H9 (cell line): ENCODE measurements around the gene ADCK2. TPM values are rescaled to one million over a fixed set of nuclear protein-coding genes. Genes with fewer than 3 reads are reported as not detected.

Source experiments
- DNase-seq: peaks from one replicate; pipeline ENCODE4 v3.0.0-alpha.2; 2017
- H2AFZ ChIP-seq: one replicate; pipeline ENCODE4 v1.6.1; 2013; ENCODE audit warnings: mild to moderate bottlenecking, low read length, control low read depth, moderate library complexity
- H2AK5ac ChIP-seq: 2 replicates; pipeline ENCODE4 v1.6.1; 2013; ENCODE audit warnings: low read length, control low read depth, mixed read lengths; ENCODE audit not compliant: insufficient read length
- H2BK120ac ChIP-seq: one replicate; pipeline ENCODE4 v1.6.1; 2013; ENCODE audit warnings: low read depth, mild to moderate bottlenecking, low read length, control low read depth, inconsistent platforms; ENCODE audit not compliant: poor library complexity, severe bottlenecking
- H2BK12ac ChIP-seq: 2 replicates; pipeline ENCODE4 v1.6.1; 2013; ENCODE audit warnings: low read length, control low read depth, mixed read lengths, low read depth; ENCODE audit not compliant: insufficient read length
- H2BK15ac ChIP-seq: 2 replicates; pipeline ENCODE4 v1.6.1; 2013; ENCODE audit warnings: low read depth, low read length, control low read depth
- H2BK20ac ChIP-seq: one replicate; pipeline ENCODE4 v1.6.1; 2013; ENCODE audit warnings: low read depth, mild to moderate bottlenecking, low read length, control low read depth, inconsistent platforms; ENCODE audit not compliant: poor library complexity, severe bottlenecking
- H2BK5ac ChIP-seq: 2 replicates; pipeline ENCODE4 v1.6.1; 2013; ENCODE audit warnings: low read length, control low read depth, mixed read lengths; ENCODE audit not compliant: insufficient read length
- H3K14ac ChIP-seq: 2 replicates; pipeline ENCODE4 v1.6.1; 2013; ENCODE audit warnings: low read length, control low read depth; ENCODE audit not compliant: insufficient read depth
- H3K18ac ChIP-seq: 2 replicates; pipeline ENCODE4 v1.6.1; 2013; ENCODE audit warnings: low read depth, mild to moderate bottlenecking, mixed read lengths, low read length, control low read depth; ENCODE audit not compliant: insufficient read length
- H3K23ac ChIP-seq: 2 replicates; pipeline ENCODE4 v1.6.1; 2013; ENCODE audit warnings: low read length, control low read depth, mixed read lengths, low read depth; ENCODE audit not compliant: insufficient read length
- H3K23me2 ChIP-seq: 2 replicates; pipeline ENCODE4 v1.6.1; 2013; ENCODE audit warnings: low read depth, mild to moderate bottlenecking, mixed read lengths, low read length, control low read depth; ENCODE audit not compliant: insufficient read length, poor library complexity, severe bottlenecking
- H3K27ac ChIP-seq: 2 replicates; pipeline ENCODE4 v1.5.1; 2013; ENCODE audit warnings: low read length, control low read depth, mixed read lengths, low read depth; ENCODE audit not compliant: insufficient read length
- H3K27me3 ChIP-seq: 2 replicates; pipeline ENCODE4 v1.6.1; 2013; ENCODE audit warnings: low read length, control low read depth, inconsistent platforms; ENCODE audit not compliant: insufficient read depth
- H3K4ac ChIP-seq: 2 replicates; pipeline ENCODE4 v1.6.1; 2013; ENCODE audit warnings: low read depth, mild to moderate bottlenecking, control low read depth, inconsistent platforms, low read length, moderate library complexity
- H3K4me1 ChIP-seq: 2 replicates; pipeline ENCODE4 v1.6.1; 2013; ENCODE audit warnings: low read length, control low read depth, inconsistent platforms; ENCODE audit not compliant: insufficient read depth
- H3K4me2 ChIP-seq: 2 replicates; pipeline ENCODE4 v1.6.1; 2013; ENCODE audit warnings: low read length, control low read depth, mixed read lengths; ENCODE audit not compliant: insufficient read length, insufficient read depth
- H3K56ac ChIP-seq: 2 replicates; pipeline ENCODE4 v1.6.1; 2013; ENCODE audit warnings: low read depth, mild to moderate bottlenecking, mixed read lengths, low read length, control low read depth; ENCODE audit not compliant: insufficient read length
- H3K79me1 ChIP-seq: 2 replicates; pipeline ENCODE4 v1.6.1; 2013; ENCODE audit warnings: low read depth, mild to moderate bottlenecking, moderate library complexity, low read length, control low read depth, inconsistent platforms; ENCODE audit not compliant: insufficient read depth, poor library complexity, severe bottlenecking
- H3K79me2 ChIP-seq: 2 replicates; pipeline ENCODE4 v1.6.1; 2013; ENCODE audit warnings: low read length, control low read depth, inconsistent platforms; ENCODE audit not compliant: insufficient read depth
- H3K9ac ChIP-seq: 2 replicates; pipeline ENCODE4 v1.6.1; 2013; ENCODE audit warnings: low read length, control low read depth, mixed read lengths; ENCODE audit not compliant: insufficient read length; ENCODE audit errors: extremely low read depth
- H3K9me3 ChIP-seq: one replicate; pipeline ENCODE4 v1.6.1; 2013; ENCODE audit warnings: low read depth, low read length, inconsistent platforms; ENCODE audit not compliant: control insufficient read depth
- H3T11ph ChIP-seq: one replicate; pipeline ENCODE4 v1.6.1; 2013; ENCODE audit warnings: mild to moderate bottlenecking, low read length, control low read depth, inconsistent platforms
- H4K20me1 ChIP-seq: one replicate; pipeline ENCODE4 v1.6.1; 2013; ENCODE audit not compliant: control insufficient read depth, insufficient read length, insufficient read depth
- H4K5ac ChIP-seq: 2 replicates; pipeline ENCODE4 v1.6.1; 2013; ENCODE audit warnings: low read depth, mild to moderate bottlenecking, mixed read lengths, low read length, control low read depth; ENCODE audit not compliant: insufficient read length
- H4K8ac ChIP-seq: replicated peaks from 2 replicates; pipeline ENCODE4 v1.6.1; 2013; ENCODE audit warnings: low read length, control low read depth, mixed read lengths, low read depth; ENCODE audit not compliant: insufficient read length
- H4K91ac ChIP-seq: 2 replicates; pipeline ENCODE4 v1.6.1; 2013; ENCODE audit warnings: low read depth, mild to moderate bottlenecking, moderate library complexity, mixed read lengths, low read length, control low read depth; ENCODE audit not compliant: insufficient read length
- H3K27ac Mint-ChIP-seq, 3 experiments: 2 replicates in 2 of 3; 3 replicates in 1 of 3; pipeline ENCODE4 v1.8.0; 2020 to 2021; ENCODE audit warnings: mixed read lengths in 3 of 3, mild to moderate bottlenecking in 1 of 3, moderate library complexity in 1 of 3
- H3K27me3 Mint-ChIP-seq: 2 replicates; pipeline ENCODE4 v1.8.0; 2021; ENCODE audit warnings: low read depth, mild to moderate bottlenecking, moderate library complexity, mixed read lengths
- H3K36me3 Mint-ChIP-seq, 3 experiments: 2 replicates in 2 of 3; 3 replicates in 1 of 3; pipeline ENCODE4 v1.8.0; 2020 to 2021; ENCODE audit warnings: low read depth in 3 of 3, mixed read lengths in 3 of 3; ENCODE audit not compliant: insufficient read depth in 1 of 3
- H3K4me1 Mint-ChIP-seq, 2 experiments: 2 replicates each; pipeline ENCODE4 v1.8.0; 2020; ENCODE audit warnings: mixed read lengths in 2 of 2
- H3K4me3 Mint-ChIP-seq, 2 experiments: 2 replicates in 1 of 2; 3 replicates in 1 of 2; pipeline ENCODE4 v1.8.0; 2020 to 2021; ENCODE audit warnings: mild to moderate bottlenecking in 2 of 2, mixed read lengths in 2 of 2, moderate library complexity in 1 of 2
- H3K9me3 Mint-ChIP-seq, 2 experiments: 2 replicates in 1 of 2; 3 replicates in 1 of 2; pipeline ENCODE4 v1.8.0; 2020; ENCODE audit warnings: mild to moderate bottlenecking in 2 of 2, mixed read lengths in 2 of 2, moderate library complexity in 1 of 2
- CTCF ChIP-seq: fragments of 200-600 bp; sonication (generic); conservative IDR thresholded peaks from 3 replicates; pipeline ENCODE4 v1.8.0; 2021; ENCODE audit warnings: antibody characterized with exemption, mild to moderate bottlenecking
- WGBS: extraction: QIAGEN DNeasy Blood & Tissue Kit; methylation state at CpG from one replicate; pipeline ENCODE4 v1.1.7; 2013; ENCODE audit warnings: missing lambda C conversion rate, low lambda C conversion rate, mixed read lengths; ENCODE audit not compliant: insufficient read length; ENCODE audit errors: extremely low coverage; 5-methylcytosine and 5-hydroxymethylcytosine counted together
- total RNA-seq: library from RNA; stranded (reverse); gene quantifications from 2 replicates; pipeline ENCODE4 v1.2.1, GENCODE V29; 2021

The ADCK2 gene
- total RNA-seq, 1 experiment from 2014 or later: 12.4 TPM

- Mint-ChIP-seq H3K4me3 (no peak overlapping the region), H3K9me3 (no peaks in the 10 kb centered on the region)
These were observed 4.8 kb downstream of the ADCK2 start for GRCh38 chr7:140677496-140677895.

More at GRCh38 chr7:140677496-140677895, 4.8 kb downstream of the ADCK2 start:
- no peak for TF ChIP-seq CTCF
- H3K18ac ChIP-seq: no peak overlapping the region
- H3K56ac ChIP-seq: no peak overlapping the region
- Mint-ChIP-seq H3K27ac (no peak overlapping the region), H3K27me3 (peaks cover 3% of the 10 kb centered on the region; the same call in 1 of the 2 replicates), H3K4me1 (peaks cover 7 to 10% of the 10 kb centered on the region in 2 experiments; a peak in 3 of 4 replicates), H3K36me3 (peaks cover 1 to 27% (median 10%) of the 10 kb centered on the region in 3 experiments; a peak in 6 of 7 replicates)
- no peak overlapping the region for H2AK5ac ChIP-seq
- peaks cover 6% of the 10 kb centered on the region for H3K23me2 ChIP-seq
- no peaks in the 10 kb centered on the region for H4K20me1 ChIP-seq
- H3K27ac ChIP-seq: no peak overlapping the region
- H3T11ph ChIP-seq: no peak overlapping the region
- no peaks in the 10 kb centered on the region for H3K79me2 ChIP-seq
- H2BK15ac ChIP-seq: no peak overlapping the region
- H4K91ac ChIP-seq: no peak overlapping the region
- H3K9ac ChIP-seq: no peak overlapping the region
- H3K23ac ChIP-seq: no peak overlapping the region
- H2BK120ac ChIP-seq: no peak overlapping the region
- no CpG with 5 or more reads among the region's 3 CpGs for WGBS
- H2BK5ac ChIP-seq: no peak overlapping the region
- no peaks in the 10 kb centered on the region; the same call in 1 of the 2 replicates for H3K27me3 ChIP-seq
- no peak overlapping the region for H3K4me2 ChIP-seq
- H3K14ac ChIP-seq: no peak overlapping the region
- no peak overlapping the region for H3K4ac ChIP-seq
- H3K9me3 ChIP-seq: no peaks in the 10 kb centered on the region
- no peak for DNase-seq
- no peak overlapping the region for H2AFZ ChIP-seq
- no peak overlapping the region for H2BK20ac ChIP-seq
- no peak overlapping the region for H4K5ac ChIP-seq
- no peaks in the 10 kb centered on the region for H3K4me1 ChIP-seq
- H3K79me1 ChIP-seq: no peaks in the 10 kb centered on the region
- no peak overlapping the region for H4K8ac ChIP-seq
- H2BK12ac ChIP-seq: no peak overlapping the region
